HepG2 (cell line): ENCODE measurements around the gene PIGZ. TPM values are rescaled to one million over a fixed set of nuclear protein-coding genes. Genes with fewer than 3 reads are reported as not detected.

Experiments used
- ARID2 ChIP-seq: sonication (generic); formaldehyde crosslinking; IDR thresholded peaks from 2 replicates; pipeline ENCODE4 v1.8.1; 2022; ENCODE audit warnings: mild to moderate bottlenecking, missing genetic modification reagents, borderline replicate concordance
- CREB3 ChIP-seq: sonication (generic); formaldehyde crosslinking; IDR thresholded peaks from 2 replicates; pipeline ENCODE4 v1.5.0; 2020; ENCODE audit warnings: missing genetic modification reagents
- E2F2 ChIP-seq: sonication (generic); formaldehyde crosslinking; IDR thresholded peaks from 2 replicates; pipeline ENCODE4 v1.4.0; 2020; ENCODE audit warnings: missing genetic modification reagents, borderline replicate concordance
- ELF3 ChIP-seq: IDR thresholded peaks from 2 replicates; pipeline ENCODE4 v1.6.1; 2016; ENCODE audit warnings: missing genetic modification reagents, missing compliant biosample characterization
- EZH2 ChIP-seq: conservative IDR thresholded peaks from 2 replicates; pipeline ENCODE4 v1.6.1; 2012; ENCODE audit warnings: mild to moderate bottlenecking, low read depth, low read length, moderate library complexity
- HMGXB4 ChIP-seq, 2 experiments: sonication (generic) in 1 of 2; formaldehyde crosslinking in 1 of 2; IDR thresholded peaks; 2 replicates each; pipeline versions ENCODE4 v1.4.0 to v1.6.1; 2018 to 2020; ENCODE audit warnings: missing genetic modification reagents in 2 of 2, borderline replicate concordance in 1 of 2, low read depth in 1 of 2, mild to moderate bottlenecking in 1 of 2, missing biosample characterization in 1 of 2
- NCOR1 ChIP-seq: fragments of 200-600 bp; sonication (generic); IDR thresholded peaks from 2 replicates; pipeline ENCODE4 v1.7.0; 2017; ENCODE audit warnings: antibody characterized with exemption, low read length, borderline replicate concordance
- PRMT3 ChIP-seq: sonication (generic); formaldehyde crosslinking; IDR thresholded peaks from 2 replicates; pipeline ENCODE4 v1.8.1; 2022; ENCODE audit warnings: low read depth, mild to moderate bottlenecking, moderate library complexity, missing genetic modification reagents, borderline replicate concordance
- RXRA ChIP-seq: sonication (generic); formaldehyde crosslinking; IDR thresholded peaks from 2 replicates; pipeline ENCODE4 v1.5.1; 2020; ENCODE audit warnings: missing genetic modification reagents
- SAP130 ChIP-seq: IDR thresholded peaks from 2 replicates; pipeline ENCODE4 v1.6.1; 2016; ENCODE audit warnings: low read depth
- ZNF556 ChIP-seq: sonication (generic); formaldehyde crosslinking; IDR thresholded peaks from 2 replicates; pipeline ENCODE4 v1.4.0; 2020; ENCODE audit warnings: mild to moderate bottlenecking, missing genetic modification reagents, borderline replicate concordance
- ZNF616 ChIP-seq: sonication (generic); formaldehyde crosslinking; IDR thresholded peaks from 2 replicates; pipeline ENCODE4 v1.5.0; 2020; ENCODE audit warnings: low read depth, mild to moderate bottlenecking, missing genetic modification reagents
- ZNF770 ChIP-seq: sonication (generic); formaldehyde crosslinking; IDR thresholded peaks from 2 replicates; pipeline ENCODE4 v1.5.0; 2020; ENCODE audit warnings: mild to moderate bottlenecking, missing genetic modification reagents
- polyA plus RNA-seq, 8 experiments: library from polyadenylated mRNA; depleted of rRNA in 3 of 8; stranded (reverse) in 7 of 8; unstranded in 1 of 8; fragments of >200 nt; fragmentation: Illumina TruSeq in 4 of 8; extraction: Trizol in 4 of 8; gene quantifications; 2 replicates each; pipeline versions ENCODE4 v1.2.1 to v1.2.3, GENCODE V29; 2011 to 2016; ENCODE audit warnings: low read depth in 4 of 8, missing spikeins in 1 of 8, mixed read lengths in 1 of 8; ENCODE audit not compliant: insufficient read depth in 1 of 8
- total RNA-seq, 5 experiments: library from RNA; depleted of rRNA; stranded (reverse); fragments of >200 nt; fragmentation: Illumina TruSeq; extraction: Trizol; gene quantifications; 2 replicates each; pipeline ENCODE4 v1.2.3, GENCODE V29; 2016; ENCODE audit warnings: low read depth in 1 of 5
- TF ChIP-seq, protein P1 (sequence below): sonication (generic); formaldehyde crosslinking; IDR thresholded peaks from 2 replicates; pipeline ENCODE4 v1.4.0; 2020; ENCODE audit warnings: mild to moderate bottlenecking, missing genetic modification reagents, borderline replicate concordance

Gene PIGZ
- total and polyA plus RNA-seq, 2 of the 13 experiments (the other 11 are each of a cell fraction or from before 2014, with no cell fraction given) = 4.7 to 60.5 TPM

- TF ChIP-seq CREB3 (CRISPR knock-in tag) = no peak
- TF ChIP-seq RXRA (CRISPR knock-in tag) = peak; percentile 64; the same call in 1 of the 2 replicates
- TF ChIP-seq ZNF770 (CRISPR knock-in tag) = peak; percentile 16; the same call in 1 of the 2 replicates
- TF ChIP-seq PRMT3 = 0 out of 2 replicates have a peak, but pooled peaks have one; percentile 46
- TF ChIP-seq ELF3 (CRISPR knock-in tag) = peak; percentile 17; the same call in 1 of the 2 replicates
- TF ChIP-seq NCOR1 = no peak
- no peak for TF ChIP-seq EZH2
- TF ChIP-seq, protein P1, sequence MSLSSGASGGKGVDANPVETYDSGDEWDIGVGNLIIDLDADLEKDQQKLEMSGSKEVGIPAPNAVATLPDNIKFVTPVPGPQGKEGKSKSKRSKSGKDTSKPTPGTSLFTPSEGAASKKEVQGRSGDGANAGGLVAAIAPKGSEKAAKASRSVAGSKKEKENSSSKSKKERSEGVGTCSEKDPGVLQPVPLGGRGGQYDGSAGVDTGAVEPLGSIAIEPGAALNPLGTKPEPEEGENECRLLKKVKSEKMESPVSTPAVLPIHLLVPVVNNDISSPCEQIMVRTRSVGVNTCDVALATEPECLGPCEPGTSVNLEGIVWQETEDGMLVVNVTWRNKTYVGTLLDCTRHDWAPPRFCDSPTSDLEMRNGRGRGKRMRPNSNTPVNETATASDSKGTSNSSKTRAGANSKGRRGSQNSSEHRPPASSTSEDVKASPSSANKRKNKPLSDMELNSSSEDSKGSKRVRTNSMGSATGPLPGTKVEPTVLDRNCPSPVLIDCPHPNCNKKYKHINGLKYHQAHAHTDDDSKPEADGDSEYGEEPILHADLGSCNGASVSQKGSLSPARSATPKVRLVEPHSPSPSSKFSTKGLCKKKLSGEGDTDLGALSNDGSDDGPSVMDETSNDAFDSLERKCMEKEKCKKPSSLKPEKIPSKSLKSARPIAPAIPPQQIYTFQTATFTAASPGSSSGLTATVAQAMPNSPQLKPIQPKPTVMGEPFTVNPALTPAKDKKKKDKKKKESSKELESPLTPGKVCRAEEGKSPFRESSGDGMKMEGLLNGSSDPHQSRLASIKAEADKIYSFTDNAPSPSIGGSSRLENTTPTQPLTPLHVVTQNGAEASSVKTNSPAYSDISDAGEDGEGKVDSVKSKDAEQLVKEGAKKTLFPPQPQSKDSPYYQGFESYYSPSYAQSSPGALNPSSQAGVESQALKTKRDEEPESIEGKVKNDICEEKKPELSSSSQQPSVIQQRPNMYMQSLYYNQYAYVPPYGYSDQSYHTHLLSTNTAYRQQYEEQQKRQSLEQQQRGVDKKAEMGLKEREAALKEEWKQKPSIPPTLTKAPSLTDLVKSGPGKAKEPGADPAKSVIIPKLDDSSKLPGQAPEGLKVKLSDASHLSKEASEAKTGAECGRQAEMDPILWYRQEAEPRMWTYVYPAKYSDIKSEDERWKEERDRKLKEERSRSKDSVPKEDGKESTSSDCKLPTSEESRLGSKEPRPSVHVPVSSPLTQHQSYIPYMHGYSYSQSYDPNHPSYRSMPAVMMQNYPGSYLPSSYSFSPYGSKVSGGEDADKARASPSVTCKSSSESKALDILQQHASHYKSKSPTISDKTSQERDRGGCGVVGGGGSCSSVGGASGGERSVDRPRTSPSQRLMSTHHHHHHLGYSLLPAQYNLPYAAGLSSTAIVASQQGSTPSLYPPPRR (CRISPR knock-in tag) = 0 out of 2 replicates have a peak, but pooled peaks have one; percentile 35
- no peak for TF ChIP-seq ZNF556 (CRISPR knock-in tag)
- TF ChIP-seq ZNF616 (CRISPR knock-in tag) = no peak
- TF ChIP-seq HMGXB4 (CRISPR knock-in tag; IDR thresholded peaks at IDR 0.05; ENCODE audit: borderline replicate concordance in 1 of 2, low read depth in 1 of 2) = peak; percentile 27 to 41; a peak in 2 of 4 replicates
- peak; percentile 20; the same call in 1 of the 2 replicates for TF ChIP-seq SAP130 (CRISPR knock-in tag)
- TF ChIP-seq E2F2 (CRISPR knock-in tag) = no peak
- TF ChIP-seq ARID2 (CRISPR knock-in tag) = 0 out of 2 replicates have a peak, but pooled peaks have one; percentile 70
Measured at GRCh38 chr3:196968233-196969133, at the start of gene PIGZ (continued).
